Left lung (tissue), 10 donors: ENCODE measurements around the gene C1QTNF9B. TPM values are rescaled to one million over a fixed set of nuclear protein-coding genes. Genes with fewer than 3 reads are reported as not detected.

Experiments
- ATAC-seq: fragments of 200-7000 bp; cut with Tn5 transposase; one replicate; pipeline ENCODE4 v1.9.1; 2020; ENCODE audit warnings: moderate library complexity
- DNase-seq, 4 donors: peaks; one replicate each; pipeline ENCODE4 v3.0.0-alpha.2; 2013 to 2020
- H3K27ac ChIP-seq, 2 donors: fragments of 200-600 bp; sonication (generic) in 1 of 2; one replicate each; pipeline versions ENCODE4 v1.5.0 to v1.8.0; 2020 to 2021
- H3K27me3 ChIP-seq, 2 donors: fragments of 200-600 bp; sonication (generic) in 1 of 2; one replicate each; pipeline versions ENCODE4 v1.5.0 to v1.8.0; 2020 to 2021
- H3K36me3 ChIP-seq, 2 donors: fragments of 200-600 bp; sonication (generic) in 1 of 2; one replicate each; pipeline versions ENCODE4 v1.5.0 to v1.8.0; 2020 to 2021
- H3K4me1 ChIP-seq, 2 donors: fragments of 200-600 bp; one replicate each; pipeline ENCODE4 v1.8.0; 2021
- H3K4me3 ChIP-seq, 2 donors: fragments of 200-600 bp; sonication (generic) in 1 of 2; one replicate each; pipeline versions ENCODE4 v1.5.0 to v1.8.0; 2020 to 2021; ENCODE audit warnings: mild to moderate bottlenecking in 1 of 2
- H3K9me3 ChIP-seq, 2 donors: fragments of 200-600 bp; sonication (generic) in 1 of 2; one replicate each; pipeline versions ENCODE4 v1.5.0 to v1.8.0; 2020 to 2021
- intact Hi-C, 2 donors: fragments of 100-400 bp; cut with DNase I; formaldehyde crosslinking; loops; one replicate each; pipeline versions ENCODE4 v1.11.2 to v1.14.2; 2022
- polyA plus RNA-seq, 6 donors: library from polyadenylated mRNA; unstranded; fragments of 120-200 nt; gene quantifications; one replicate each; pipeline ENCODE4 v1.2.1, GENCODE V29; 2013; ENCODE audit not compliant: insufficient read length in 6 of 6
- total RNA-seq, 2 donors: library from RNA; stranded (reverse); fragmentation: NEBNext Ultra II Directional; extraction: Animal tissue kit (Norgen Biotek cat#: 25700); gene quantifications; one replicate each; pipeline ENCODE4 v1.2.1, GENCODE V29; 2021
- TF ChIP-seq, protein P1 (sequence below), 2 donors: fragments of 200-600 bp; sonication (generic) in 1 of 2; IDR thresholded peaks; one replicate each; pipeline versions ENCODE4 v1.5.0 to v1.8.0; 2021; ENCODE audit warnings: antibody characterized with exemption in 2 of 2
- donor health status: DM: no; HTN: yes; CAD: no.
- donor health status: DM: no; HTN: no; CAD: no.

C1QTNF9B gene
- total and polyA plus RNA-seq, 8 donors: 0.34 to 1.6 (median 1.1) TPM; not detected in 1

DNA sequence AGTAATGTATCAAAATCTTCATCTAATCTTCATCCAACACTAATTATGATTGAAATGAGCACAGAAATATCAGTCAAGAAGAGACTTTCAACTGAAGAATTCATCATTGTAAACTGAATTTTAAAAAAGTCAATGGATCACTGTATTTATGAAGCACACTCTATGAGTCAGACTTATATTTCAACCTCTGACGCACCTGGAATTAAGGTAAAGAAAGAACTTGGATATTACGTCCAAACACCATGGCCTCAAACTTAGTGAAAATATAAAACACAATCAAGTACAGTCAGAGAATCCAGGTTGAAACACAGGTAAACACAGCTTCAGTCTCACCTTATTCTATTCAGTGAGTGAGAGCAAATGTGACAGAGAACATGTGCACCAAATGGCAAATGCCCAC, 47.6 kb downstream of the C1QTNF9B start:
- peaks cover 0 to 5% of the 10 kb centered on the region in 2 donors for H3K36me3 ChIP-seq
- H3K4me1 ChIP-seq: no peaks in the 10 kb centered on the region
- no peak overlapping the region for H3K4me3 ChIP-seq
- no peaks in the 10 kb centered on the region for H3K9me3 ChIP-seq
- TF ChIP-seq, protein P1, sequence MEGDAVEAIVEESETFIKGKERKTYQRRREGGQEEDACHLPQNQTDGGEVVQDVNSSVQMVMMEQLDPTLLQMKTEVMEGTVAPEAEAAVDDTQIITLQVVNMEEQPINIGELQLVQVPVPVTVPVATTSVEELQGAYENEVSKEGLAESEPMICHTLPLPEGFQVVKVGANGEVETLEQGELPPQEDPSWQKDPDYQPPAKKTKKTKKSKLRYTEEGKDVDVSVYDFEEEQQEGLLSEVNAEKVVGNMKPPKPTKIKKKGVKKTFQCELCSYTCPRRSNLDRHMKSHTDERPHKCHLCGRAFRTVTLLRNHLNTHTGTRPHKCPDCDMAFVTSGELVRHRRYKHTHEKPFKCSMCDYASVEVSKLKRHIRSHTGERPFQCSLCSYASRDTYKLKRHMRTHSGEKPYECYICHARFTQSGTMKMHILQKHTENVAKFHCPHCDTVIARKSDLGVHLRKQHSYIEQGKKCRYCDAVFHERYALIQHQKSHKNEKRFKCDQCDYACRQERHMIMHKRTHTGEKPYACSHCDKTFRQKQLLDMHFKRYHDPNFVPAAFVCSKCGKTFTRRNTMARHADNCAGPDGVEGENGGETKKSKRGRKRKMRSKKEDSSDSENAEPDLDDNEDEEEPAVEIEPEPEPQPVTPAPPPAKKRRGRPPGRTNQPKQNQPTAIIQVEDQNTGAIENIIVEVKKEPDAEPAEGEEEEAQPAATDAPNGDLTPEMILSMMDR (IDR thresholded peaks at IDR 0.05): no peak
- DNase-seq (no peak), ATAC-seq (no peak)
- intact Hi-C loops: no loop called here
- no peak overlapping the region for H3K27ac ChIP-seq
- H3K27me3 ChIP-seq: no peaks in the 10 kb centered on the region

DNA sequence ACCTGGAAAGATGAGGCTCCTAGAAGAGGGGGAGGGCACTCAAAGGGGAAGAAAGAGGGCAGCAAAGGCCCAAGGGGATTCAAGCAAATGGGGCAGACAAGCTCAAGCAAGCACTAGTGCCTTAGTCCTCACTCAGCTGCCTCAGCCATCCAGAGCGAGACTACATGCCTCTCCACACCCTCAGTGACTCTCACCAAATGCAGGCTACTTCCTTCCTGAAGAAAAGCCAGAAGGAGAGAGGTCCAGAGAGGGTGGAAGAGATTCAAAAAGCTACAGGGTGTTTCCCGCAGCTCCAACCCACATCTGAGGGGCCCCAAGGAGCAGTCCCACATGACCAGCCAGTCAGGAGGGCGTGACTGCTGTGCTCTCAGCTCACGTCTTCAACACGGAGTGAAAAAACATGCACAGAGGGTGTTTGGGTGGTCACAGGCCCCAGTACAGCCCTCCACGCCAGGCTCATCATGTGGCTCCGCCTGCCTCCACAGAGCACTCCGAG, 48.6 kb downstream of the C1QTNF9B start:
- H3K9me3 ChIP-seq: no peaks in the 10 kb centered on the region
- TF ChIP-seq, protein P1 (IDR thresholded peaks at IDR 0.05): no peak
- no peak overlapping the region for H3K4me3 ChIP-seq
- no peaks in the 10 kb centered on the region for H3K4me1 ChIP-seq
- no peak overlapping the region for H3K27ac ChIP-seq
- H3K27me3 ChIP-seq: no peaks in the 10 kb centered on the region
- H3K36me3 ChIP-seq: no peaks in the 10 kb centered on the region
- DNase-seq (peak in 1 of 4 donors; percentile 44), ATAC-seq (no peak)
- intact Hi-C loops: no loop called here

DNA sequence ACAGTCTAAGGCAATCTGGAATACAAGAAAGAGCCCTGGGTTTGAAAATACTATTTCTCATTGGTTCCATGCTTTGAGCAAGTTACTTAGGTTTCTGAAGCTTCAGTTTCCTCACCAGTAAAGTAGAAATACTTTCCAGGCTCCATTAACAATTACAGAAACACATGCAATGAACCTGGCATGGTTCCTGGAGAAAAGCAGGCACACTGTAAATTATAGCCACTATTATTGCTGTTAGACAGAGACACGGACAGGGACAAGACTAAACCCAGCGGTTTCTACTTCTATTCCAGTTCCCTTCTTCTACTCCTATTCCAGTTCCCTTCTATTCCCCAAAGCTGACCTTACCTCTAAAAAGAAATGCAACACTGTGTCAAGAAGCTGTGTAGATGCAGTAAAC, 49.3 kb downstream of the C1QTNF9B start:
- H3K9me3 ChIP-seq: no peaks in the 10 kb centered on the region
- H3K27ac ChIP-seq: no peak overlapping the region
- no peaks in the 10 kb centered on the region for H3K36me3 ChIP-seq
- DNase-seq (no peak), ATAC-seq (no peak)
- no peaks in the 10 kb centered on the region for H3K27me3 ChIP-seq
- H3K4me1 ChIP-seq: no peaks in the 10 kb centered on the region
- intact Hi-C loops: no loop called here
- H3K4me3 ChIP-seq: no peak overlapping the region
- TF ChIP-seq, protein P1 (IDR thresholded peaks at IDR 0.05): no peak

DNA sequence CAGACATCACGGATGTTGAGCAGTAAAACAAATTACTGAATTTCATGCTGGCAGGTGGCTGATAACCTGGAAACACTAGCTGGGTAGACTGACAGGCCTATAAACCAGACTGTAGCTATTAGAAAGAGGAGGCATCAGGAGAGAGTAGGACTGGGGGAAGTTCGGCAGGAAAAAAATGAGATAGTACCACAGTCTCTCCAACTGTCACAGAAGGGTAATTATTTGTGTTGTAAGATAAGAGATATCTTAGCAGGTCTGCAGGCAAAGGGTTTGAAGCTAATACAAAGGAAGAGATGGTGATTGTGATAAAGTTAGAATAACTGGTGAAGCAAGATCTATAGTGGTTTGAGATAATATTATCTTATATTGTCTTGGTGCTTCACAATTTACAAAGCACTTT, 49.8 kb downstream of the C1QTNF9B start:
- intact Hi-C loops: no loop called here
- Histone ChIP-seq H3K4me1 (no peaks in the 10 kb centered on the region), H3K9me3 (no peaks in the 10 kb centered on the region), H3K36me3 (no peaks in the 10 kb centered on the region), H3K4me3 (no peak overlapping the region), H3K27me3 (no peaks in the 10 kb centered on the region), H3K27ac (no peak overlapping the region)
- DNase-seq: no peak
- TF ChIP-seq, protein P1 (IDR thresholded peaks at IDR 0.05): no peak
- ATAC-seq: no peak

DNA sequence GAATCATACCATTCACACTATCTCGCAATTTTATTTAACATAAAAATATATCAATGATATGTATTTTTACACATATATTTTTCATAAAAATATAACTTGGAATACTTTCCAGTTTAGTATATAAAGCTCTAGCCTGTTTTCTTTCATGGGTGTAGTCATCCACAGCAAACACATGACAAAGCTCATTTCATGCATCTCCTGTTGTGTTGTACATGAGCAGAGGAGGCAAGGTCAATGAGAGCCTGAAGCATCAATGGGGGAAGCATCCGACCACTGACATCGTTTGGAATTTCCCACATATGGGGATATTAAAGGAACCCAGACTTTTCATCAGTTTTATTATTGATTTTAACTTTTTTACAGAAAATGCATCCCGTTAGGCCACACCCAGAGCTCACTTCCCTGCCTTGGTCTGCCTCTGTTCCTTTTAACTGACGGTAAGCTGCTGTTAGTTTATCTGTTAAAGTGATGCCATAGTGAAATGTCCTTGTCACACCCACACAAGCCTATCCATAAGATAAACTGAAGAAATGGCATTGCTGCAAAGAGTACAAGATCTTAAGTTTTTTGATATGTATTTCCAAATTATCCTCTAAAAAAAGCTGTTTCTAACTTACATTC, 52.1 kb downstream of the C1QTNF9B start:
- no peak overlapping the region for H3K27ac ChIP-seq
- H3K9me3 ChIP-seq: no peaks in the 10 kb centered on the region
- no peak overlapping the region for H3K4me3 ChIP-seq
- TF ChIP-seq, protein P1 (IDR thresholded peaks at IDR 0.05): no peak
- DNase-seq (no peak), ATAC-seq (no peak)
- intact Hi-C loops: no loop called here
- no peaks in the 10 kb centered on the region for H3K36me3 ChIP-seq
- H3K27me3 ChIP-seq: no peaks in the 10 kb centered on the region
- no peaks in the 10 kb centered on the region for H3K4me1 ChIP-seq
